ENCODE data around the gene SHROOM1.

SHROOM1 gene

DNA sequence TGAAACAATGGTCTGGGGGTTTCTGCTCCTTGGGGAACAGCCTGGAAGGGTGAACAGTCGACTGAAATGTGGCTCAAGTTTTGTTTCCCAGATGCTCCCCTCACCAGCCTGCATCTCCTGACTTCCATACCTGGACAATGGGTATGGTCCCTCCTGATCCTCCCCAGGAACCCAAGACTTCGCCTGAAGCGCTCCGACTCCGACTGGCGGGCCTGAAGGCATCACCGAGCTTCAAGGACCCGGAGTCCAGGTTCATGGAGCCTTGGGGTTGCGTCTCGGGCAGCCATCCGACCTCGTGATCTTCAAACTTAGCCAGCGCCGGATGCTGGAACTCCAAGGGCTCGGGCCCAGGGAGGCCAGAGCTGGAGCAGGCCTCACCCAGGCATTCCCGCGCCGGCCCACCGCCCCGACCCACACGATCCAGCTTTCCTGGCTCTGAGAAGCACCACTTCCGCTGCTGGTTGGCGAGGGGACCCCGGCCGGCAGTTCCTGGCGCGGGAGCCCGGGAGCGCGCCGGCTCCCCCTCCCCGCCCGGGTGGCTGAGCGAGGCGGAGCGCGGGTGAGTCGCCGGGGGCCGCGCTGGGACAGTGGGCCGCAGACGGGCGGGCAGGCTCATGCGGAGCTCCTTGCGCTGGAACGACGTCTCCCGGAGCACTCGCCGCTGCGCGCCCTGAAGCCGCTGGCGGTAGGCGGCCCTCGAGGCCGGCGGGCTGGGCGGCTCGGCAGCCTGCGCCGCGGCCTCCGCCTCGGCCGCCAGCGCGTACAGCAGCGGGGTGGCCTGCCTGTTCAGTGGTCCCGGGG, 5.2 kb downstream of the SHROOM1 start:
- no peak for DNase-seq

DNA sequence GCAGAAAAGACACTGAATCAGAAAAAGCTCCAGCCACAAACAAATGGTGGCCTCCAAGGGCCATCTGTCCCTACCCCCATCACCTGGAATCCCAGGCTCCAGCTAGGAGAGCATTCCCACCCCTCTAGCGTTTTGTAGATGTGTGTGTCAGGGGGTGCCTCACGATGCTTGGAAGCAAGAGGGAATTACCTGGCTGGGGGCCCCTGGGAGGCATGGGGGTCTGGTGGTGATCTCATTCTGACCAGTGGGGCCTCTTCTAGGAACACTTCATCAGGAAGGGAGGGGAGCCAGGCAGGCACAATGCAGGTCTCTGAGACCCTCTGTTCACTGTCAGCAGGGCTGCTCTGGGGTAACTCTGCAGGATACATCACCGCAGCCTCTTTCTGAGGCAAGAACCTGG, 6.0 kb downstream of the SHROOM1 start:
- no peak for DNase-seq

DNA sequence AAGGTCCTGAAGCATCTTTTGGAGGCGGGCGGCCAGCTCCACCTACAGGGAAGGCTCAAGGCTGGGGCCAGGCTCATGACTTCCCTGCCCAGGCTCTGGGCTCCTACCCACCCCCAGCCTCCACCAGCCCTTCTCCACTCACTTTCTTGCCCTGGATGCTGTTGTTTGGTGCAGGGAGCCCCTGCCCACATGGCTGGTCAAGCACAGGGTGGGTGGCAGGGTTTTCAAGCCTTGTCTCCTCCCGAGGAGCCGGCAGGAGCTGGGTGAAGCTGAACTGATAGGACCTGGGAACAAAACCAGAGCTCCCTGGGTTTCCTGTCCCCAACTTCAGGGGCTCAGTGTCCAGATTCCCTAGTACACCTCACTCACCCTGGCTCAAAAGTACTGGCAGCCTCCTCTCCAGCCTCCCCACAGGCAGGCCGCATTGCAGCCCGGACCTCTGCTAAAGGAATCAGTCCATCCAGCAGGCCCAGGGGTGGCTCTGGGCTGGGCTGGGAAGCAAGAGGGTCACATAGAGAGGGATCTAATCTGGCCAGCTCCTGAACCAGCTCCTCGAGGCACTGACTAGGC, 6.9 kb downstream of the SHROOM1 start:
- DNase-seq = no peak

DNA sequence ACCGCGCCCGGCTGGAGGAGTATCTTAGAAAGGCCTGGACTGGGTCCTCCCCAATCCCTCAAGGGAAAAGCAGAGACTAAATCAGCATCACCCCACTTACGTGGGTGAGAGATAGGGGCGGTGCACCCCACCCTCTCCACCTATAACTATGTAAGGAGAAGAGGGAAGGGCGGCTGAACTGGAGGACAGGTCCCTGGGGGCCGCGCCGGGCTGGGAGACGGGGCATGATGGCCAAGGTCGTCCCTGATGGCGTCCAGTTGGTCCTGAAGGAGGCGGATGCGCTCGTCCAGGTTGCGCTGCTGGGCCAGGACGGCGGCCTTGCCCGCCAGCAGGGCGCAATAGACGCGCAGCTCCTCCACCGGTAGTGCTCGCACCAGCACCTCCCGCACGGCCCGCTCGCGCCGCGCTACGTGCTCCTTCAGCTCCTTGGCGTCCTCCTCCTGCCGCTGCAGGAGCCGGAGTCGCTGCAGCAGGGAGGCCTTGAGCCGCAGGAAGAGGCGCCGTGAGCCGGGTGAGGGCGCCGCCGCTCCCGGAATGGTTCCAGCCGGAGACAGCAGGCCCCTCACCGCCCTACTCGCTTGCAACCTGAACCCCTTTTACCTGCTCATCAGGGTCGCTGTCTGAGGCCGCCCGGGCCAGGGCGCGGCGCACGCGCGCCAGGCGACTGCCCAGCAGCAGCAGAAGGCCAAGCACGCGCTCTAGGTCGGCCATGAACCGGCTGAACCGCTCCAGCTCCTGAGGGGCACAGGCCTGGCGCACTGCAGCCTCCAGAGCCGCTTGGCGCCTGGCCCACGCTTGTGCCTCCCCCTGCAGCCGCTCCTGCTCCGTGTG, 7.6 kb downstream of the SHROOM1 start:
- DNase-seq = no peak

DNA sequence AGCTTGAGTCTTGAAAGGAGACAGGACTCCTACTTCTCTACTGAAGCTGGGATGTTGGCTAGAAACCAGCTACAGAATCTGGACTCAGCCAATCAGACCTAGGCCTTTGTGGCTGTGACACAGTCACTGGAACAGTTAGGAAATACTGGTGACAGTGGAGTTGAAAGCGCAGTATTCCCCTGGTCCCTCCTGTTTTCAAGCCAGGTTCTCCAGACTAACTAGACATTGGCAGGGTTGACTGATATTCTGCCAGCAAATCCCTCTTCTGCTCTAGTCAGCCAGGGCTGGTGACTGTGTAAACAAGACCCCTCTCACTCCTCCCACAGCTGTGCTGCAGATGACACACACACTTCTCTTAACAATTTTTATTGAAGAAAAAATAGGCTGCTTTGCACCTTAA, 8.7 kb downstream of the SHROOM1 start:
- no peak for DNase-seq

DNA sequence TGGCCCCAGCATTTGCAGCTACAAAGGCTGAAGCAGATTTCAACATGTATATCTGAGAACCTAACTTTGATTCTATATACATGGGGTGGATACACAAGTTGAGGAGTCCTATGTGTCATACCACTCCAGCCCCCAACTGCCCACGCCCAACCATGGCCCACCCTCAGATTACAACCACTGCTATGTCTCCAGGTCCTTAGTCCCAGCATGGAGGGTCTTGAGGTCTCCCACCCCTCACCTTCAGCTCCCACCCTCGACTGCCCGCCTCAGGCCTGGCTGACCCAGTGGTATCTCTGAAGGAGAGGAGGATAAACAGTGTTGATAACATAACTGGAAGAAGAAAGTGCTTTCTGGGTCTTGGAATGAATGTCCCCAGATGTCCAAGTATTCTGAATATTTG, 9.1 kb downstream of the SHROOM1 start:
- no peak for DNase-seq

DNA sequence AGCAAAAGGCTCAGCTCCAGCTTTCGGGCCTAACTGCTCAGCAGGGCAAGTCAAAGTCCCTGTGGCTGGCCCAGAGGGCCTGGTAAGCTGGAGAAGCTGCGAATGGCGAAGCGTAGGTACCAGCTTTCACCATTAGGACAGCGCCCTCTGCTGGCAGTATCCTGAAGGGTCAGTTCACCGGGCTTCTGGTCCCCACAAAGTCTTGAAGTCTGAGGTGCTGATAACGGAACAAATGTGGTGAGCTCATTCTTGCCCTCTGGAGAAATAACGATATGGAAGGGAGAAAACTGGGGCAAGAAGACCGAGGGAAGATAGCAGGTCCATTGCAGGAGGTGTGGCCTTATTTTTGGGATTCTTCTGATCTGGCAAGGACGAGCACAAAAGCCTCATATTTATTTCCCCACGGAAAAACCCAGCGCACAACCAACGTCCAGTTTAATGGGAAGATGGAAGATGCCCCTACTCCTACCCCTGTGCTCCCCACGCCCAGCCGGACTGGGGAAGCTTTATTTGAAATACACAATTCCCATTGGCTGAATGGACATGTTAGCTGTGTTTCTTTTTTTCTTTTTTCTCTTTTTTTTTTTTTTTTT, 10.2 kb downstream of the SHROOM1 start:
- peak; percentile 59 to 87 (median 81) for DNase-seq

DNA sequence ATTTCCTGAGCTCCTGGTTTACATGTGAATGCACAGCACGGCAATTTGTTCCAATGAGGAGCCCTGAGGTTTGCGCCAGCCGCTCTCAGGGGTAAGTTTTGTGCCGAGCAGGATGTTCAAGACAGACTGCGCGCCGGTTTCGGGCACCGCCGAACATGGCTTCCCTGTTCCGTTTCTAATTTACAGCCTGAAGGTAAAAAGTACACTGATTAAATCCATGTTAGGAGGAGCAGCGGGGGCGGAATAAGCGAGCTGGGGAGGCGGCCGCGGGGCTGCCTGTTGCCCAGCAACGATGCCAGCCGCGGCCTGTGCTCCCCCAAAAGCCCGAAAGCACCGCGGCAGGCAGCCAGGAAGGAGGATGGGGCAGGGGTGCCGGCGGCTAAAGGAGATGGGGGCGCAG, 11.0 kb downstream of the SHROOM1 start:
- no peak for DNase-seq

DNA sequence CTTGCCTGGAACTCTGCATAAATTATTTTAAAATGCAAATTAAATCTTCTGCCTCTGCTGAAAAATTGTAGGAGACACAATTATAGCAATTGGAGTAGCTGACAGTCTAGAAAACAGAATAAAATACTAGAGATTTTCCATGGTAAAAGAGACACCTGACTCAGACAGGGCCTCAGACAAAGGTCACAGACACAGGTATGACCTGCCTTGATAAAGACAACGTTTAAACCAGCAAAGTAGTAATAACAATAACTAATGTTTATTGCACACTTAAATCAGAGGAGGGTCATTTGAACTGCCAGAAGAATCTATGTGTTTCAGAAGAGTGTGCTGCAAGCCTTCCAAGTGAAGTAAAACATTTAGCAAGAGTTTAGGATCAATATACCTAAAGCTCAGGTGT, 13.4 kb downstream of the SHROOM1 start:
- DNase-seq = no peak

DNA sequence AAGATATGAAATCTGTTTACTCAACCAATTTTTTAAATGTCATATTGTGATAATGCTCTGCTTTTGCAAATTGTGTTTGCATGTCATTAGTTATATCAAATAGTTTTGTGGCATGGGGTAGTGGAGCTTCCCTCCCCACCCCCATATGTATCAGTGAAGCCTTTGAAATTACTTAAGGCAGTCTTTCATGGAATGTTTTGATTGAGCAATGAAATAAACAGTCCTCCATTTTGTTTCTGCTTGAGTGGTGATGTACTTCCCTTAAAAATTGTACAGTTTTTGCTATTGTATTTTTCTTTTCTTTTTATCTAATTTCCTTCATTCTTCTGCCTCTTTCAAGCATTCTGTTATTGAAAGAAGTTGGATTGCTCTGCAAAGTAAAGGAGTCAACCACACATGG, 13.9 kb downstream of the SHROOM1 start:
- DNase-seq = no peak

DNA sequence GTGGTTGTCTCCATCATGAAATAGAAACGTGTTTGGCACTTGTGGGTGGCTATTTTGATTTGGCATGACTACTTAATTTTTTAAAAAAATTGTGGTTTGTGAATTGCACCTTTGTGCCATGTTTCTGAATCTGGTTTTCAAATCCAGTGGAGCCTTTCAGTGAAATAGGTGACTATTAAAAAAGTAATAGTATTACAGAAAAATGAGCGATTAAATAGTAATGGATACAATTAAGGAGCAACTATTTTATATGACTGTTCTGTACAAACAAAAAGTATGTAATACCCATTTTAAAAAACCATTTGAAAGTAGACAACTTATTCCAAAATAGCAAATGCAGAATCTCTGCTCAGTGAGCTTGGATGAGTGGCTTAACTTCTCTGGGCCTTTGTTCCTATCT, 14.4 kb downstream of the SHROOM1 start:
- no peak for DNase-seq

DNA sequence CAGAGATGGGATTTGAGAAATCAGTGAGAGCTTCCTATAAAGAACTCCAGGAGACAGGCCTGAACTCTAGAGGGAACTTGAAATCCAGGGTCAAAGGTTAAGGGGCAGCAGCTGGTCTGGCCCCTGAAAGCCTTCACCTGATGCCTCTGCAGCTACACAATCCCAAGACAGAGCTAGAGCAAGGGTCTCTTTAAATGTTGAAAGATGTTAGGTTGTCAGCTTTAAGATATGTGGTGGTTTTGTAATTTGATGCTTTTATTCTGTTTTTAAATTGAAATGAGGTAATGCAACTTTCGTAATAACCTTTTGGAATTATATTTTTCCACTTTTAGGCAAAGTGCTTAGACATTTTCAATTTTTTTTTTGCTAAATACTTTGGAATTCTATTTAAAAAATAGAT, 15.0 kb downstream of the SHROOM1 start:
- DNase-seq = no peak

DNA sequence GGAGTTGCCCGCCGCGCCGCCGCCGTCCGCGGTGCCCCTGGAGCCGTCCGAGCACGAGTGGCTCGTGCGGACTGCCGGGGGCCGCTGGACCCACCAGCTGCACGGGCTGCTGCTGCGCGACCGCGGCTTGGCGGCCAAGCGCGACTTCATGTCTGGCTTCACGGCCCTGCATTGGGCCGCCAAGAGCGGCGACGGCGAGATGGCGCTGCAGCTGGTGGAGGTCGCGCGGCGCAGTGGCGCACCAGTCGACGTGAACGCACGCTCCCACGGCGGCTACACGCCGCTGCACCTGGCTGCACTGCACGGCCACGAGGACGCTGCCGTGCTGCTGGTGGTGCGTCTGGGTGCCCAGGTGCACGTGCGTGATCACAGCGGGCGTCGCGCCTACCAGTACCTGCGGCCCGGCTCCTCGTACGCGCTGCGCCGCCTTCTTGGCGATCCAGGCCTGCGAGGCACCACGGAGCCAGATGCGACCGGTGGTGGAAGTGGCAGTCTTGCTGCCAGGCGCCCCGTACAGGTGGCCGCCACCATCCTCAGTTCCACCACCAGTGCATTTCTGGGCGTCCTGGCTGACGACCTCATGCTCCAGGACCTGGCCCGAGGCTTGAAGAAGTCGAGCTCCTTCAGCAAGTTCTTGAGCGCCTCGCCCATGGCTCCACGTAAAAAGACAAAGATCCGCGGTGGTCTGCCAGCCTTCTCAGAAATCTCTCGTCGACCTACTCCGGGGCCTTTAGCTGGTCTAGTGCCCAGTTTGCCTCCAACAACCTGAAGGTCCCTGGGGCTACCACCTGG, 15.7 kb downstream of the SHROOM1 start:
- DNase-seq = no peak

DNA sequence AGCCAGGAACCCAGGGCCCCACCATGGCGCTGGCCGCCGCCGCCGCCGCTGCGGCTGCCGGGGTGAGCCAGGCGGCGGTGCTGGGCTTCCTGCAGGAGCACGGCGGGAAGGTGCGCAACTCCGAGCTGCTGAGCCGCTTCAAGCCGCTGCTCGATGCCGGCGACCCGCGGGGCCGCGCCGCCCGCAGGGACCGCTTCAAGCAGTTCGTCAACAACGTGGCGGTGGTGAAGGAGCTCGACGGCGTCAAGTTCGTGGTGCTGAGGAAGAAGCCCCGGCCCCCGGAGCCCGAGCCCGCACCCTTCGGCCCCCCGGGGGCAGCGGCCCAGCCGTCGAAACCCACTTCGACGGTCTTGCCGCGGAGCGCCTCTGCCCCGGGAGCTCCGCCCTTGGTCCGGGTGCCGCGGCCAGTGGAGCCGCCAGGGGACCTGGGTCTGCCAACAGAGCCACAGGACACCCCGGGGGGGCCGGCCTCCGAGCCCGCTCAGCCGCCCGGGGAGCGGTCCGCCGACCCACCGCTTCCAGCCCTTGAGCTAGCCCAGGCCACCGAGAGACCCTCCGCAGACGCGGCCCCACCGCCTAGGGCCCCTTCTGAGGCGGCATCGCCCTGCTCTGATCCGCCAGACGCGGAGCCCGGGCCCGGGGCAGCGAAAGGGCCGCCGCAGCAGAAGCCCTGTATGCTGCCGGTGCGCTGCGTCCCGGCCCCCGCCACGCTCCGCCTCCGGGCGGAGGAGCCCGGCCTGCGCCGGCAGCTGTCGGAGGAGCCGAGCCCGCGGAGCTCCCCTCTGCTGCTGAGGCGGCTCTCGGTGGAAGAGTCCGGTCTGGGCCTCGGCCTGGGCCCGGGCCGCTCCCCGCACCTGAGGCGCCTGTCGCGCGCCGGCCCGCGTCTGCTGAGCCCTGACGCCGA, 16.6 kb downstream of the SHROOM1 start:
- DNase-seq = peak in 2 of 5 experiments; percentile 32 to 52

DNA sequence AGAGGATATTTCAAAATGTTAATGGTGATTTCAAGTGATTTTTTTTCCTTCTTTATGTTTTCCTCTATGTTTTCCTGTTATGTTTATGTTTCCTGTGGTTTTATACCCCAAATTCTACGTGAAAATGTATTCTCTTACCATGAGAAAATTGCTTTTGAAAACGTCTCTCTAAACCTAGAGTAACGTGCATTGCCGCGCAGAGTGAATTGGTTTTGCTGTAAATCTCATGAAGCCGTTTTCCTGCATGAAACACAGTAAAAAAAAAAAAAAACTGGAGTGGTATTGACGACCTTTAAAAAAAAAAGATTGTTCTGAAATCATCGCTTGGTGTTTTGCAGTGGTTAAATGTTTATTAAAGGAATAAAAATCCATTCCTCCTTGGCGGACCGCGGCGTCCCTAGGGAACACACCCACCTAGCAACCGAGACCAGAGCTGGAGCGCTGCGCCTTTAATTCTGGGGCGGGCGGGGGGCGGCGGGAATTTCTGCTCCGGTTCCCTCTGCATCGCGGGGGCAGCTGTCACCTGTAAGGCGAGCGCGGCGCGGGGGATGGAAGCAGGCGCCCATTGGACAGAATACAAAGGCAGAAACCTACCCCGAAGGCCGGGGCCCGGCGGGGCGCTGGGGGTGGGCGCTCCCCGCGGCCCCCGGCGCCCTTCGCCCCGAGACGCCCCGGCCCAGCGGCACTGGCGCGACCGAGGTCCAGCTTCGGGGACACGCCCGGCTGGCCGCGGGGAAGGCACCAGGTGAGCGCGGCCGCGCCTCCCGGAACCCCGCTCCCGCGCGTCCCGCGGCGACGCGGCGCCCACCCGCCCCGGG, 17.5 kb downstream of the SHROOM1 start, which contains the start of gene SOWAHA:
Gene SOWAHA (plus strand): TSS at position 522 of the 818 bp plus-strand sequence. CDS start 320 bp downstream, outside the sequence.
- DNase-seq = no peak

DNA sequence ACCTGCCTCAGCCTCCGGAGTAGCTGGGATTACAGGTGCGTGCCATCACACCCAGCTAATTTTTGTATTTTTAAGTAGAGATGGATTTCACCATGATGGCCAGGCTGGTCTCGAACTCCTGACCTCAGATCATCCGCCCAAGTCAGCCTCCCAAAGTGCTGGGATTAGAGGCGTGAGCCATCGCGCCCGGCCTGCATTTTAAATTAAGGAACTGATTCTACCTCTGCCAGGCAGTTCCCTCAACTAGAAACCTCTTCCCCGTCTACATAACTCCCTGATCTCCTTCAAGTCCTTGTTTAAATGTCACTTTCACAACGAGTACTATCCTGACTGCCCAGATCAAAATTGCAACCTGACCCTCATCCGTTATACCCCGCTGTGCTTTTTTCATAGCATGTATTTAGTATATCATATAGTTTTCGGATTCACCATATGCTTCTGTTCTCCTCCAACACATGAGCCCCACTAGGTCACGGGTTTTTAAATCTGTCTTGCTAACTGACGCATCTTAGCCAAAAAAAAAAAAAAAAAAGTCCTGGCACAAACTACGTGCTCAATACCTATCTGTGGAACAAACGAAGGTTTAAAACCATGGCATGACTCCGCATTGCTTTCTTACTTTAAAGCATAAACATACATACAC, 18.2 kb downstream of the SHROOM1 start:
- no peak for DNase-seq

DNA sequence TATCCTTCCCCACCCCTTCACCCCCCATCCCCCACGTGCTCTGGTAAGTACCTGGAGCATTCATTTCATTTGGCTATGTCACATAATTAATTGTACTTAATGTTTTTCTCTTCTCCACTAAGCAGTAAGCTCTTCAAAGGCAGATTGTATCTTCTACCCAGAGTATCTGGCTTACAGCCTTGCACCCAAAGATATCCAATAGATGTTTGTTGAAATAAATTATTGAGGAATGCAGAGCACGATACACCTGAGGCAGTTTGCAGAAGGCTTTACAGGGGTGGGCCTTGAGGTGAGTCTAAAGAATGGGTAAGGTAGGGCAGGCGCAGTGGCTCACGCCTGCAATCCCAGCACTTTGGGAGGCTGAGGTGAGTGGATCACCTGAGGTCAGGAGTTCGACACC, 19.8 kb downstream of the SHROOM1 start:
- DNase-seq = no peak

DNA sequence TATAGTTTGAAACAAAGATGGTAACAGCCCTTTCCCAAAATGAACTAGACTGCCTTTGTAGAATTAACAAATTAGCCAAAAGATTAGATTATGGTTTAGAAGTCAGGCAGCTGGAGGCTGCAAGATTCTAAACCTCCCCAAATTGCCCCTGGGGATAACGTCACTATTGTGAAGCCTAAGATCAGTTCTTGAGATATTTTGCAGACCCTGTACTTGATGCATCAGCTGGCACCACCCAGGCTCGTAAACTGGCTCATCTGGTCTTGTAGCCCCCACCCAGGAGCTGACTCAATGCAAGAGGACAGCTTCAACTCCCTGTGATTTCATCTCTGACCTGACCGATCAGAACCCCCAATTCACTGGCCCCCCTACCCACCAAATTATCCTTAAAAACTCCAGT, 21.6 kb downstream of the SHROOM1 start:
- DNase-seq = no peak

DNA sequence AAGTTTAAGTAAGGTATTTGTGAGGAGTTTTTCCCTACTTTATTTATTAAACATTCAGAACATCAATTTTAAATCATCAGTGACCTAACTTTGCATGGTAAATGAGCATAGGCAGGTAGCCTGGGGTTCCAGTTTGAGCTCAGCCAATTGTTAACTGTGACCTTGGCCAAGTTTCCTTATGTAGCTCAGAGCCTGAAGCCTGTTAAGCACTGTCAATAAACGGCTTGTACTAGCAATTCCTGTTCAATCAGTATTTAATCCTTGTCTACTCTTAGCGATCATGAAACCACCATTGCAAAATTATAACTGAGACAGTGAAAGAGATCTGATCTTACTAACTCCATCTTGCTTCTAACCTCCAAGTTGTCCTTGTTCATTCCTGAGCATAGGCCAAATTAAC, 22.0 kb downstream of the SHROOM1 start:
- DNase-seq = no peak
